Bronchial epithelial cell (primary cell): Measurements from ENCODE around the gene SERINC4. TPM values are rescaled to one million over a fixed set of nuclear protein-coding genes. Genes with fewer than 3 reads are reported as not detected.
A peak's percentile ranks its signal among the peaks of the same experiment; 100 is the strongest.
"Not testable (repeated sequence)": the region's sequence is repeated elsewhere in the genome, so short reads cannot be mapped to it uniquely, and the experiment has no call there.

ENCODE experiments used
- DNase-seq: peaks from one replicate; pipeline ENCODE4 v3.0.0-alpha.2; 2010; ENCODE audit warnings: low read depth
- FAIRE-seq: peaks from 2 replicates; lab custom pipeline; 2011; peaks lifted over from hg19 to GRCh38; lab: Jason Lieb, UNC
- H3K27me3 ChIP-seq: 2 replicates; pipeline ENCODE4 v1.5.1; 2011; ENCODE audit warnings: low read length; ENCODE audit not compliant: control insufficient read depth, insufficient read depth
- H3K36me3 ChIP-seq: 2 replicates; pipeline ENCODE4 v1.5.1; 2011; ENCODE audit warnings: low read length; ENCODE audit not compliant: control insufficient read depth, insufficient read depth
- H3K4me3 ChIP-seq: 2 replicates; pipeline ENCODE4 v1.5.1; 2011; ENCODE audit warnings: mild to moderate bottlenecking, low read depth, low read length, control low read depth
- CTCF ChIP-seq: IDR thresholded peaks from 2 replicates; pipeline ENCODE4 v1.5.1; 2011; ENCODE audit warnings: mild to moderate bottlenecking, moderate library complexity, low read length, control low read depth, inconsistent platforms; ENCODE audit not compliant: insufficient read depth, severe bottlenecking
- total RNA-seq: library from RNA; depleted of rRNA; stranded (reverse); fragments of >200 nt; gene quantifications from 2 replicates; pipeline ENCODE4 v1.2.1, GENCODE V29; 2014

The SERINC4 gene
- total RNA-seq, 1 donor from 2014 or later, result not detected

GRCh38 chr15:43826508-43827341 lies 26.7 kb upstream of the SERINC4 start, which contains the start of gene WDR76:
Gene WDR76, plus strand, starts transcription at chr15:43827002. Its CDS starts 31 bp downstream, at chr15:43827033.
- peak; percentile 68 for DNase-seq
- no peaks in the 10 kb centered on the region for H3K27me3 ChIP-seq
- no peak for TF ChIP-seq CTCF
- H3K36me3 ChIP-seq, result peaks cover 1% of the 10 kb centered on the region
- H3K4me3 ChIP-seq, result peak within 1 kb of the TSS; percentile 32
- no peak for FAIRE-seq

GRCh38 chr15:43826029-43826507 lies 26.0 kb upstream of the SERINC4 start:
- peaks cover 1% of the 10 kb centered on the region for H3K36me3 ChIP-seq
- H3K4me3 ChIP-seq, result peak overlapping the region; percentile 32
- no peak for TF ChIP-seq CTCF
- H3K27me3 ChIP-seq, result no peaks in the 10 kb centered on the region
- no peak for FAIRE-seq
- DNase-seq, result no peak

- not testable (repeated sequence) for H3K4me3 ChIP-seq
These were observed 25.3 kb upstream of the SERINC4 start for GRCh38 chr15:43825305-43825704.

GRCh38 chr15:43824302-43825246 lies 24.6 kb upstream of the SERINC4 start, which contains the start of gene MFAP1:
Gene MFAP1, minus strand, starts transcription at chr15:43824690. Its CDS starts 121 bp downstream, at chr15:43824569.
- Histone ChIP-seq H3K4me3 (peak within 1 kb of the TSS; percentile 92), H3K36me3 (peaks cover 1% of the 10 kb centered on the region), H3K27me3 (no peaks in the 10 kb centered on the region)
- DNase-seq (peak; percentile 97), FAIRE-seq (peak; percentile 91)
- TF ChIP-seq CTCF, result no peak

More at GRCh38 chr15:43825305-43825704, 25.3 kb upstream of the SERINC4 start:
- H3K36me3 ChIP-seq, H3K27me3 ChIP-seq, DNase-seq, FAIRE-seq: not testable (repeated sequence)

- no peak for TF ChIP-seq CTCF
These were observed 21.5 kb upstream of the SERINC4 start for GRCh38 chr15:43821505-43821904.

GRCh38 chr15:43815064-43815463 lies 15.0 kb upstream of the SERINC4 start:
- not testable (repeated sequence) for DNase-seq, H3K4me3 ChIP-seq, H3K27me3 ChIP-seq, FAIRE-seq
- H3K36me3 ChIP-seq, result peaks cover 18% of the 10 kb centered on the region

More at GRCh38 chr15:43821505-43821904, 21.5 kb upstream of the SERINC4 start:
- no peaks in the 10 kb centered on the region for H3K27me3 ChIP-seq
- no peak for DNase-seq
- H3K36me3 ChIP-seq, result peaks cover 1% of the 10 kb centered on the region
- no peak overlapping the region for H3K4me3 ChIP-seq
- FAIRE-seq, result no peak
